Fibroblast of the aortic adventitia (primary cell): Measurements from ENCODE around the gene LCAT. TPM values are rescaled to one million over a fixed set of nuclear protein-coding genes. Genes with fewer than 3 reads are reported as not detected.

Source experiments
- DNase-seq: peaks from one replicate; pipeline ENCODE4 v3.0.0-alpha.2; 2010; ENCODE audit warnings: low read depth
- H3K4me3 ChIP-seq: 2 replicates; pipeline ENCODE4 v1.5.1; 2011; ENCODE audit warnings: low read depth, mild to moderate bottlenecking, control low read depth, low read length, moderate library complexity
- total RNA-seq: library from RNA; depleted of rRNA; stranded (reverse); fragments of >200 nt; gene quantifications from 2 replicates; pipeline ENCODE4 v1.2.3, GENCODE V29; 2012; ENCODE audit warnings: low replicate concordance
- TF ChIP-seq, protein P1 (sequence below): IDR thresholded peaks from 2 replicates; pipeline ENCODE4 v1.5.1; 2011; ENCODE audit warnings: mild to moderate bottlenecking, low read length, control low read depth, inconsistent platforms; ENCODE audit not compliant: insufficient read depth

The LCAT gene
- total RNA-seq, 1 donor, result 5.2 TPM

DNA sequence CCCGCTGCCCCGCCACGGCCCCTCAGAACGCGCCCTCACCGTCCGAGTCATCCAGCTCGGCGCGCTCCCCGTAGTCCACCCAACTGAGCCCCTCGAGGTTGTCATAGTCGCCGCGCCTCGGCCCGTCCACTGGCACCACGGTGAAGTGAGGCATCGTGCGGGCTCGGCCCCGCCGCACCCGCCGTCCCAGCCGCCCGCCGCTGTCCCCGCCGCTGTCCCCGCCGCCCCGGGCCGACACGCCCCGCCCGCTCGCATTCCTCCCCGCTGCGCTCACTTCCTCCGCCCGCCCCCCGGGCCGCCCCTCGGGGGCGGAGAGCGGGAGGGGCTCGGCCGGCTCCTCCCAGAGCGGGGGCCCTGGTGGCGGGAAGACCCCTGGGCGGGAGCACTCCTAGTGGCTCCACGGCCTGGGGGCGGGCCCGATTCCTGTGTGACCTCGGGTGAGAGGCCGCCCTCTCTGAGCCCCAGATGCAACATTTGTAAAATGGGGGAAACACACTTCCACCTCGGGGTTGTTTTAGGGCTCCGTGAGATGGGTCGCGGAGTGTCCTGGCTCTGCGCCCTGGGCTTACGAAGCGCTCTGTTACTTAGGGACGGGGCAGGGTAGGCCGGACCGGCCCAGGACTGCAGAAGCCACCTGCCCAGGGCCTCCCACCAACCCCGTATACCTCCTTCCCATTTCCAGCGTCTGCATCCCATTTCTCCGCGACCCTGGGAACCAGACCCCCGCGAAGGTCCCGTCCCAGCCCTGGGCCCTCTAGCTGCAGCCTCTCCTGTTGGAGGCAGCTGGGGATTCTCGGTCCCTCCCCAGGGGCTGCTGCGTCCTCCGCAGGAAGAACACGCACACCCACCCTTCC is 24.7 kb upstream of the LCAT start, which contains the start of gene SLC12A4:
Gene SLC12A4 (minus strand): TSS at position 238 of the 854 bp plus-strand sequence. CDS start 84 bp downstream, at position 154.
- H3K4me3 ChIP-seq, result peak within 1 kb of the TSS; percentile 89
- peak; percentile 57 for DNase-seq
- TF ChIP-seq, protein P1, sequence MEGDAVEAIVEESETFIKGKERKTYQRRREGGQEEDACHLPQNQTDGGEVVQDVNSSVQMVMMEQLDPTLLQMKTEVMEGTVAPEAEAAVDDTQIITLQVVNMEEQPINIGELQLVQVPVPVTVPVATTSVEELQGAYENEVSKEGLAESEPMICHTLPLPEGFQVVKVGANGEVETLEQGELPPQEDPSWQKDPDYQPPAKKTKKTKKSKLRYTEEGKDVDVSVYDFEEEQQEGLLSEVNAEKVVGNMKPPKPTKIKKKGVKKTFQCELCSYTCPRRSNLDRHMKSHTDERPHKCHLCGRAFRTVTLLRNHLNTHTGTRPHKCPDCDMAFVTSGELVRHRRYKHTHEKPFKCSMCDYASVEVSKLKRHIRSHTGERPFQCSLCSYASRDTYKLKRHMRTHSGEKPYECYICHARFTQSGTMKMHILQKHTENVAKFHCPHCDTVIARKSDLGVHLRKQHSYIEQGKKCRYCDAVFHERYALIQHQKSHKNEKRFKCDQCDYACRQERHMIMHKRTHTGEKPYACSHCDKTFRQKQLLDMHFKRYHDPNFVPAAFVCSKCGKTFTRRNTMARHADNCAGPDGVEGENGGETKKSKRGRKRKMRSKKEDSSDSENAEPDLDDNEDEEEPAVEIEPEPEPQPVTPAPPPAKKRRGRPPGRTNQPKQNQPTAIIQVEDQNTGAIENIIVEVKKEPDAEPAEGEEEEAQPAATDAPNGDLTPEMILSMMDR, result peak; percentile 10

DNA sequence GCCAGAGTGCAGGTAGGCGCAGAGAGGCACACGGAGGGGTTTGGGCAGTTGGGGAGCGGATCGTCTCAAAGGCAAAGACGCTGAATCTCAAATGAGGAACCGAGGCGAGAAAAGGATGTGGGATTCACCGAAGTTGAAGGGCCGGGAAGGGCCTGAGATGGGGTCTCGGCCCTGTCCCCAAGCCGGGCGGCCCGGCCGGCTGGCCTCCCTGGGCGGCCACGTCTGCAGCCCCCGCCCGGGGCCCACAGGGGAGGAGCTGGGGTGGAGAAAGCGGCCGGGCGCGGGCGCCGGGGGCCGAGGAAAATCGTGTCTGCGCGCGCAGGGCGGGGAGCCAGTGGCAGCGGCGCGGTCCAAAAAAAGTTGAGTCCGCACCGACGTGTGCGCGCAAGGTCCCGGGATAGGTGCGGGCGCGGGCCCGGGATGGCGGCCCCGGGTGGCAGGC is 24.1 kb upstream of the LCAT start:
- H3K4me3 ChIP-seq, result peak overlapping the region; percentile 89
- TF ChIP-seq, protein P1, result no peak
- DNase-seq, result peak; percentile 32

DNA sequence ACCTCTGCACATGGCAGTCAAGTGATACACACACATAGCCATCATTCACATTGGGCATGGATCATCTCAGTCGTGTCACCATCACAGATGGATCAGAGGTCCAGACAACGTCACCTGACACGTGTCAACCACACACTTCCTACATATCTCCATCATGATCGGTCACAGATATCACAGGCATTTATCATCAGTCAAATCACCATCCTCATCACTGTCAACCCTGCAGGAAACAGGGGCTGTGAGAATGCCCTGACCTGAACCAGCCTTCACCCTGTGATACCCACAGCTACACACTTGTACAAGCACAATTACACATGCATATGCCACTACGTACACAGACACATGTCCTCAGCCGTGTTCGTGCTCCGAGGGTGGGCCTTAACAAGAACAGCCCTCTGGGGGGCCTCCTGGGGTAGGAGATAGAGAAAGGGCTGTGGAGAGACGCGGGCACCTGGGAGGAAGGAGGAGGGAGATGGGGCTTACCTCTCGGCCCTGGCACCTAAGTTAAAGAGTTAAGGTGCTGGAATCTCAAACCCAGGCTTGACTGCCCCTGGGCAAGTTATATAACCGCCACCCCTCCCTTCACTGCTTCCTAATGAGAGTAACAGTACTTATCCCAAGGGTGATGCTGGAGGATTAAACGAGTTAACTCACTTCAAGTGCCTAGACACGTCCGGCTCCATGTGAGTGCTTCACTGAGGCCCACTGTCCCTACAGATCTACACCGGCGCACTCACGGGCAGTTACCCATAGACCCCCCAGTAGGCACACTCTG is 23.4 kb upstream of the LCAT start:
- DNase-seq, result peak; percentile 16

DNA sequence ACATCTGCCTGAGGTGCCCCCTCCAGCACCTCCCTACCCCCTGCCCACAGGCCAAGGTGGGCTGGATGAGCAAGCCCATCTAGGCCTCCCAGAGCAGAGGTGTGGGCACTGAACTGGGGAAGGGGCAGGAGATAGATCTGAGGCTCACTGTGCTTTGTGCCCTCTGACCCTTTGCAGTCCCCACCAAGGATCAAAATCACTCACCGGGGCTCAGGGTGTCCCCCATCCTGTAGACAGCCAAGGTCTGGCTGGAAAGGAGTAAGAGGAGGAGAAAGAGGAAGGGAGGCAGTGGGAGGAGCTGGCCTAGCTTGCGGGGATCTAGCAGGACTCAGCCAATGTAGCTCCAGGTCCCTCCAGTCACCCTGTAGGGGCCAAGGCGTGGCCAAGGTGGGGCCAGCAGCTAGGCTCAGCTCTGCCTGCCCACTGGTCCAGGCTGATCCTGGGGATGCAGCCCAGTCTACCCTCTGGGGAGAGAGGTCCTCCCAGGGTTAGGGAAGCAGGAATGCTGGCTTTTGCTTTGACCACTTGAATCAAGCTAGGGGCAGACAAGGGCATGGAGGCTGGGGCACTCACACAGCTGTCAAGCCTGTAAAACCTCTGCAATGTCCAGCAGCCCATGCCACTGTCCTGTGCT is 22.7 kb upstream of the LCAT start:
- peak; percentile 66 for DNase-seq
- H3K4me3 ChIP-seq, result peak overlapping the region; percentile 89
- TF ChIP-seq, protein P1, result no peak

More for the DNA sequence above, 23.4 kb upstream of the LCAT start:
- H3K4me3 ChIP-seq, result peak overlapping the region; percentile 89
- TF ChIP-seq, protein P1, result no peak

DNA sequence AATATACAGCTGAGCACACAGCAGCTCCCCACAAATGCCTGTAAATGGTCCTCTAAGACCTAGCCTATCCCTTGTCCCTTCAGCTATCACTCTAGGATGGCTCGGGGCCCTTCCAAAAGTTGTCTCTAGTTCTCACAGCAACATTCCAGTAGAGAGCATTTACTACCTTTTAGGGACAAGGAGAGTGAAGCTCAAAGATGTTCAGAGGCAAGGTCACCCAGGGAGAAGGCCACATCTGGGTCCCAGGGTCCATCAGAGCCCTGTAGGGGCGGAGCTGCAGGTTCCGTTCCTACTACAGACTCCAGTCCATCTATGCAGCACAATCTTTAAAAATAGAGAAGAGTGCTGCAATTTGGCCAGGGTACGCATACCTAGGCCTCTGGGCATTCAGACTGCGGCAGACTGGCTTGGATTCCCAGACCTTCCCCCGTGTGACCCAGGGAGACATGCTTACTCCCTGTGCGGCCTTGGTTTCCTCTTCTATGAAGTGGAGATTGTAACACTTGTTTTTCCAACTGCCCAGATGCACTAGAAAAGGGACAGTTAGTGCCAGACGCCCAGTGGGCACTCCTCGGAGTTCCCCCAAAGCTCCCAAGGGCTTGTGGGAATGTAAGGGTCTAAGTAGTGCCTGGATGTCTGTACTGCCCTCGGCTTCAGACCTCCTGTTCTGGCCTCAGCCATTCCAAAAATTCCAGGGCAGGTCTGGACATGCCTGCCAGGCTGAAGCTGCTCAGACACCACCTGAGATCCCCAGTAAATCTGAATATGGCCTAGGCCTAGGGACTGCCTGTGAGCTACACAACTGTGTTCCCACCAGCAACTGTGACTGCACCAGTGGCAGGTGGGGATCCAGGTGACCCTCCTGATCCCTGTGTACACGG is 22.0 kb upstream of the LCAT start:
- TF ChIP-seq, protein P1, result no peak
- peak overlapping the region; percentile 89 for H3K4me3 ChIP-seq
- DNase-seq, result peak; percentile 43
